NCI-H146 treated with DMSO at 0.1 percent for 48 hours (cell line): ENCODE measurements around the gene AGXT.

ENCODE experiments used
- DNase-seq: peaks from one replicate; lab custom pipeline; 2025; ENCODE audit not compliant: unreplicated experiment; lab: John Stamatoyannopoulos, UW

AGXT gene

DNA sequence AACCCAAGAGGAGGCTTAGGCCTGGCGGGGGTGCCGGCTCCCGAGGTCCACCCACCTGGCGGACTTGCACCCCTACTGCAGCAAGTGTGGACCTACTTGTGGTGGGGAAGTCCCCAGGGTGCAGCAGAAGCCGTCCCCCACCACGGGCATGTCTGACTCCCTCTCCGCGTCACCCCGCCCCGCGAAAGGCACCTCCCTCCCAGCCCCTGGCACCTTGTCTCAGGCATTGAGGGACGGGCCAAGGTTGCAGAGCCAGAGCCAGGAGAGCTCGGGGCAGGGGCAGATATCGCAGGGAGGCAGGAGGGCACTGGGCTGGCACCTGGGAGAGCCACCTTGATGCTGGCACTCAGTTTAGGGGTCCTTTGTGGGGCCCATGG lies 56.6 kb downstream of the AGXT start:
- DNase-seq: no peak

DNA sequence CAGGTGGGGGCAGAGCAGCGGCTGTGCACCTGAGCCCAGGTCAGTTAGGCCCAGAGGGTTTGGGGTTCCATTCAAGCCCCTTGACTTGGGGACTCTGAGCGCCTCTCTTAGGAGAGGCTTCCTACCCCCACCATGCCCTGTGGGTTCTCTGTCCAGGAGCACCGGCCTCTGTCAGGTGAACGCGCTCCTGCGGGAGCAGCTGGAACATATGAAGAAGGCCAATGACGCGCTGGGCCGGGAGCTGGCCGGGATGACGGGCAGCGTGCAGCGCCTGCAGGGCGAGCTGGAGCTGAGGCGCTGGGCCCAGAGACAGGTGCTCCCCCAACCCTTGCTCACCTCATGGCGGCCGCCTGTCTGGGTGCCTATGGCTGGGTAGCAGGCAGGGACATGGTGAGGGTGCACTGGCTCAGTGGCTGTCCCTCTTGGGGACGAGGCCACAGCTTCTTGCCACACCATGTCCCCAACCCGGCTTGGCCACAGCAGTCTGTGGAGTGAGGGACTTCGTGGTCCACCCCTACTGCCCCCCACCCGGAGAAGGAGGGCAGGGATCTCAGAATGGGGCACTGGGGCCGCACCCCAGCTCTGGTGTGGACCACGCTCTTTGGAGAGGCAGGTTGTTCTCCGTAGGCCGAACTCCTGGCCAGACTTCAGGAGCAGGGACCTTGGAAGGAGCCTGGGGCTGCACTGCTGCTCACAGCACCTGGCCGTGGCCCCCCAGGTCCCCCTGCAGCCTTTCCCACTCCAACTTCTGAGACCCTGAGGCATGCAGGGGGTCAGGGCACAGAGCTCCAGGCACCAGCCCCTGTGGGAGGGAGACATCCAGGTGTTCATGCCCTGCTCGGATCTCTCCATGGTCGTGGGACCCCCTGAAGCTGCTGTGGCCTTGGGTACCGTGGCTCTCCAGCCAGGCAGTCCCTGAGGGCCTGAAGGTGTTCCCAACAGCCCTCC lies 57.2 kb downstream of the AGXT start:
- DNase-seq: no peak

GRCh38 chr2:240926516-240927389 lies 58.1 kb downstream of the AGXT start:
- no peak for DNase-seq

GRCh38 chr2:240927390-240927781 lies 58.8 kb downstream of the AGXT start:
- DNase-seq: no peak

- no peak for DNase-seq
Measured at GRCh38 chr2:240928476-240929363, 60.1 kb downstream of the AGXT start.

- no peak for DNase-seq
Measured at GRCh38 chr2:240929364-240930095, 60.9 kb downstream of the AGXT start.
